HG03439 (cell line): ENCODE data around the gene MIPEP.
"Not testable (repeated sequence)": the region's sequence is repeated elsewhere in the genome, so short reads cannot be mapped to it uniquely, and the experiment has no call there.

Source experiments
- ATAC-seq: cut with Tn5 transposase; IDR thresholded peaks from one replicate; pipeline ENCODE4 v1.9.1; 2021; ENCODE audit warnings: mild to moderate bottlenecking, moderate library complexity; ENCODE audit not compliant: unreplicated experiment

Gene MIPEP

GRCh38 chr13:23778002-23778652, 111.1 kb downstream of the MIPEP start:
- ATAC-seq: no peak

- peak; percentile 28 for ATAC-seq
Observed at GRCh38 chr13:23777575-23777870, 111.7 kb downstream of the MIPEP start.

- peak; percentile 92 for ATAC-seq
Observed at GRCh38 chr13:23776698-23777574, 112.3 kb downstream of the MIPEP start.

- no peak for ATAC-seq
Observed at GRCh38 chr13:23772717-23773116, 116.5 kb downstream of the MIPEP start.

GRCh38 chr13:23771956-23772355, 117.2 kb downstream of the MIPEP start:
- no peak for ATAC-seq

GRCh38 chr13:23771552-23771951, 117.6 kb downstream of the MIPEP start:
- ATAC-seq: no peak

- no peak for ATAC-seq
Observed at GRCh38 chr13:23770973-23771372, 118.2 kb downstream of the MIPEP start.

GRCh38 chr13:23770428-23770827, 118.8 kb downstream of the MIPEP start:
- ATAC-seq: no peak

GRCh38 chr13:23769401-23769800, 119.8 kb downstream of the MIPEP start:
- no peak for ATAC-seq

- no peak for ATAC-seq
Observed at GRCh38 chr13:23767838-23768237, 121.4 kb downstream of the MIPEP start.

- ATAC-seq: no peak
Observed at GRCh38 chr13:23766939-23767338, 122.3 kb downstream of the MIPEP start.

GRCh38 chr13:23766283-23766682, 122.9 kb downstream of the MIPEP start:
- ATAC-seq: no peak

GRCh38 chr13:23765531-23765930, 123.7 kb downstream of the MIPEP start:
- ATAC-seq: no peak

- ATAC-seq: no peak
Observed at GRCh38 chr13:23763318-23763717, 125.9 kb downstream of the MIPEP start.

GRCh38 chr13:23761760-23762159, 127.4 kb downstream of the MIPEP start:
- not testable (repeated sequence) for ATAC-seq

GRCh38 chr13:23760000-23760399, 129.2 kb downstream of the MIPEP start:
- no peak for ATAC-seq

- no peak for ATAC-seq
Observed at GRCh38 chr13:23758798-23759527, 130.2 kb downstream of the MIPEP start.

GRCh38 chr13:23754997-23755396, 134.2 kb downstream of the MIPEP start:
- ATAC-seq: no peak

GRCh38 chr13:23754506-23754905, 134.7 kb downstream of the MIPEP start:
- no peak for ATAC-seq

- no peak for ATAC-seq
Observed at GRCh38 chr13:23753458-23753857, 135.7 kb downstream of the MIPEP start.

GRCh38 chr13:23752111-23753001, 136.8 kb downstream of the MIPEP start:
- ATAC-seq: peak; percentile 72
